GM12878 (cell line): ENCODE data around the gene GFRA3. TPM values are rescaled to one million over a fixed set of nuclear protein-coding genes. Genes with fewer than 3 reads are reported as not detected.

ENCODE experiments used
- ATAC-seq: fragments of 200-7000 bp; cut with Tn5 transposase; 3 replicates; pipeline ENCODE4 v1.9.1; 2020; ENCODE audit warnings: mild to moderate bottlenecking, moderate library complexity
- BruUV-seq: library from RNA; stranded (reverse); fragments of 400-500 nt; replicated peaks from 2 replicates; lab custom pipeline; 2021; lab: Mats Ljungman, UMichigan
- CTCF ChIA-PET: fragments of 300-600 bp; sonication (Branson Sonifier 250); formaldehyde crosslinking; extraction: SDS; loops from one replicate; lab custom pipeline; 2021; ENCODE audit warnings: inconsistent platforms; lab: Yijun Ruan, JAX
- POLR2A ChIA-PET: fragments of 350-600 bp; formaldehyde crosslinking; extraction: SDS; loops from one replicate; lab custom pipeline; 2021; ENCODE audit warnings: inconsistent platforms; lab: Charles Lee
- RAD21 ChIA-PET: fragments of 300-600 bp; sonication (Branson Sonifier 250); formaldehyde crosslinking; loops from one replicate; lab custom pipeline; 2023; ENCODE audit warnings: antibody characterized with exemption; ENCODE audit not compliant: unreplicated experiment; lab: Charles Lee
- SMC1A ChIA-PET: fragments of 300-600 bp; sonication (Branson Sonifier 250); formaldehyde crosslinking; loops from one replicate; lab custom pipeline; 2023; ENCODE audit not compliant: unreplicated experiment, uncharacterized antibody; lab: Charles Lee
- DNase-seq: peaks from one replicate; pipeline ENCODE4 v3.0.0-alpha.2; 2011; ENCODE audit warnings: low read depth, low spot score
- FAIRE-seq: peaks from 3 replicates; lab custom pipeline; 2011; peaks lifted over from hg19 to GRCh38; lab: Jason Lieb, UNC
- H2AFZ ChIP-seq: 2 replicates; pipeline ENCODE4 v1.6.0; 2011; ENCODE audit warnings: low read depth, low read length, control low read depth; ENCODE audit not compliant: control insufficient read depth
- H3K27ac ChIP-seq: 2 replicates; pipeline ENCODE4 v1.5.1; 2011; ENCODE audit warnings: control low read depth; ENCODE audit not compliant: control insufficient read depth, insufficient read depth
- H3K27me3 ChIP-seq, 2 experiments: replicated peaks in 1 of 2; 2 replicates each; pipeline versions ENCODE4 v1.6.0 to v1.6.1; 2011; ENCODE audit warnings: low read length in 1 of 2; ENCODE audit not compliant: control insufficient read depth in 2 of 2, insufficient read depth in 2 of 2
- H3K36me3 ChIP-seq, 2 experiments: 2 replicates each; pipeline ENCODE4 v1.5.1; 2011; ENCODE audit warnings: low read length in 1 of 2; ENCODE audit not compliant: control insufficient read depth in 2 of 2, insufficient read depth in 2 of 2
- H3K4me1 ChIP-seq: 2 replicates; pipeline ENCODE4 v1.6.1; 2011; ENCODE audit warnings: mild to moderate bottlenecking, low read length, moderate library complexity, mixed read lengths; ENCODE audit not compliant: control insufficient read depth, insufficient read depth
- H3K4me2 ChIP-seq: 2 replicates; pipeline ENCODE4 v1.6.0; 2011; ENCODE audit warnings: control low read depth; ENCODE audit not compliant: control insufficient read depth, insufficient read depth
- H3K4me3 ChIP-seq: fragments of 200-600 bp; sonication (generic); 2 replicates; pipeline ENCODE4 v1.5.1; 2016
- H3K79me2 ChIP-seq: 2 replicates; pipeline ENCODE4 v1.6.0; 2011; ENCODE audit warnings: low read length; ENCODE audit not compliant: control insufficient read depth, insufficient read depth
- H3K9ac ChIP-seq: 2 replicates; pipeline ENCODE4 v1.8.0; 2011; ENCODE audit warnings: low read length, control low read depth, mixed read lengths; ENCODE audit not compliant: control insufficient read depth, insufficient read depth
- H3K9me3 ChIP-seq: replicated peaks from 3 replicates; pipeline ENCODE4 v1.5.1; 2011; ENCODE audit warnings: mild to moderate bottlenecking, low read length; ENCODE audit not compliant: control insufficient read depth, insufficient read depth
- H4K20me1 ChIP-seq: 2 replicates; pipeline ENCODE4 v1.6.0; 2011; ENCODE audit not compliant: control insufficient read depth, insufficient read depth
- BHLHE40 ChIP-seq, 2 experiments: fragments of 450-650 bp in 1 of 2; IDR thresholded peaks; 2 replicates each; pipeline ENCODE4 v1.6.1; 2011 to 2017; ENCODE audit warnings: low read depth in 2 of 2, borderline replicate concordance in 1 of 2, improper control_type of control experiment in 1 of 2, low read length in 1 of 2, mild to moderate bottlenecking in 1 of 2
- BRCA1 ChIP-seq: IDR thresholded peaks from 2 replicates; pipeline ENCODE4 v1.6.1; 2011; ENCODE audit warnings: low read depth, low read length, improper control_type of control experiment
- CTCF ChIP-seq, 3 experiments: IDR thresholded peaks in 2 of 3; conservative IDR thresholded peaks in 1 of 3; 2 replicates each; pipeline ENCODE4 v1.5.1; 2011; ENCODE audit warnings: low read depth in 3 of 3, low read length in 3 of 3, mild to moderate bottlenecking in 3 of 3, control low read depth in 2 of 3, moderate library complexity in 2 of 3, inconsistent platforms in 1 of 3, mixed read lengths in 1 of 3; ENCODE audit not compliant: control insufficient read depth in 2 of 3, insufficient read depth in 1 of 3; ENCODE audit errors: extremely low read depth in 1 of 3
- PBX3 ChIP-seq: IDR thresholded peaks from 2 replicates; pipeline ENCODE4 v1.6.1; 2011; ENCODE audit warnings: mild to moderate bottlenecking, low read depth, low read length, moderate library complexity; ENCODE audit not compliant: insufficient replicate concordance
- PKNOX1 ChIP-seq: fragments of 450-650 bp; IDR thresholded peaks from 2 replicates; pipeline ENCODE4 v1.6.1; 2016; ENCODE audit warnings: mild to moderate bottlenecking
- PML ChIP-seq: IDR thresholded peaks from 2 replicates; pipeline ENCODE4 v1.6.1; 2012; ENCODE audit warnings: low read length, inconsistent platforms
- RAD21 ChIP-seq: IDR thresholded peaks from 2 replicates; pipeline ENCODE4 v1.6.1; 2011; ENCODE audit warnings: mild to moderate bottlenecking, low read depth, low read length, moderate library complexity; ENCODE audit not compliant: insufficient read depth
- SMC3 ChIP-seq: IDR thresholded peaks from 2 replicates; pipeline ENCODE4 v1.6.1; 2011; ENCODE audit warnings: low read length, improper control_type of control experiment, borderline replicate concordance
- YY1 ChIP-seq: IDR thresholded peaks from 2 replicates; pipeline ENCODE4 v1.6.1; 2011; ENCODE audit warnings: low read depth, mild to moderate bottlenecking, low read length
- WGBS: methylation state at CpG from one replicate; pipeline ENCODE4 v1.1.6; 2016; ENCODE audit warnings: low lambda C conversion rate; ENCODE audit not compliant: insufficient replicate concordance, insufficient coverage; ENCODE audit errors: missing lambda C conversion rate; 5-methylcytosine and 5-hydroxymethylcytosine counted together
- in situ Hi-C: fragments of 300-500 bp; cut with MboI; formaldehyde crosslinking; loops from 9 replicates; pipeline ENCODE4 v1.14.3; 2018; ENCODE audit warnings: mixed read lengths
- intact Hi-C: fragments of 100-400 bp; cut with micrococcal nuclease; formaldehyde crosslinking; loops from one replicate; pipeline ENCODE4 v1.14.2; 2022; ENCODE audit not compliant: unreplicated experiment
- polyA plus RNA-seq, 11 experiments: library from polyadenylated mRNA; depleted of rRNA in 4 of 11; unstranded in 6 of 11; stranded (reverse) in 5 of 11; fragments of >200 nt; fragmentation: Nextera tagmentation in 4 of 11; fragmentation: Illumina TruSeq in 1 of 11; extraction: Ambion mirVana in 4 of 11; extraction: Trizol in 1 of 11; gene quantifications; 1 replicate in 1 of 11; 2 replicates in 10 of 11; pipeline versions ENCODE4 v1.2.1 to v1.2.3, GENCODE V29; 2011 to 2016; ENCODE audit warnings: inconsistent platforms in 2 of 11, missing spikeins in 2 of 11, low read depth in 1 of 11
- total RNA-seq, 4 experiments: library from RNA; depleted of rRNA in 3 of 4; stranded (reverse); fragments of >200 nt in 3 of 4; fragmentation: Illumina TruSeq in 1 of 4; extraction: Trizol in 1 of 4; gene quantifications; 2 replicates each; pipeline versions ENCODE4 v1.2.1 to v1.2.3, GENCODE V29; 2013 to 2021

GFRA3 gene
- total and polyA plus RNA-seq, 10 of the 15 experiments (the other 5 are each of a cell fraction or from before 2014, with no cell fraction given): 0.06 to 0.10 (median 0.08) TPM; not detected in 7

GRCh38 chr5:138282920-138283742 lies 8.7 kb upstream of the GFRA3 start:
- ChIA-PET CTCF (interaction anchor here (0.6 to 1.4 kb wide), 6 partner anchors 67 to 326 kb away, joined by 3 to 9 read pairs (median 4); partner anchors contain the start of genes BRD8 and KIF20A), POLR2A (no interaction called here), RAD21 (interaction anchor here (1.2 to 1.4 kb wide), 2 partner anchors 102 to 104 kb away, joined by 3 to 5 read pairs; partner anchors contain the start of genes BRD8 and KIF20A), SMC1A (interaction anchor here (0.7 to 1.0 kb wide), 3 partner anchors 60 to 104 kb away, joined by 3 read pairs; partner anchors contain the start of gene KIF20A)
- Histone ChIP-seq H3K4me3 (no peak overlapping the region), H2AFZ (no peak overlapping the region), H4K20me1 (no peaks in the 10 kb centered on the region), H3K4me2 (no peak overlapping the region), H3K4me1 (no peaks in the 10 kb centered on the region), H3K79me2 (no peaks in the 10 kb centered on the region), H3K27ac (no peak overlapping the region), H3K9ac (no peak overlapping the region), H3K36me3 (peaks cover 0 to 5% of the 10 kb centered on the region in 2 experiments; a peak in 3 of 4 replicates), H3K9me3 (no peaks in the 10 kb centered on the region), H3K27me3 (no peaks in the 10 kb centered on the region)
- 86% methylated on average over 7 of the region's 7 CpGs for WGBS
- in situ Hi-C loops: no loop called here
- DNase-seq (no peak), ATAC-seq (peak; percentile 78), FAIRE-seq (no peak)
- no TSS peak for BruUV-seq
- TF ChIP-seq YY1 (0 out of 2 replicates have a peak, but pooled peaks have one; percentile 32), RAD21 (peak; percentile 63), PBX3 (peak; percentile 41), SMC3 (peak; percentile 65; the same call in 1 of the 2 replicates), CTCF (IDR thresholded peaks at IDR 0.05 in 2 of 3, conservative IDR thresholded peaks at IDR 0.05 in 1 of 3; ENCODE audit: control insufficient read depth in 2 of 3, extremely low read depth in 1 of 3, insufficient read depth in 1 of 3, low read depth in 3 of 3, low read length in 3 of 3) (peak; percentile 44 to 50 (median 44); a peak in 5 of 6 replicates), BRCA1 (no peak), PML (no peak), PKNOX1 (peak; percentile 81), BHLHE40 (IDR thresholded peaks at IDR 0.05; ENCODE audit: borderline replicate concordance in 1 of 2, low read depth in 2 of 2, low read length in 1 of 2) (peak; percentile 56 to 84; a peak in 3 of 4 replicates)
- intact Hi-C loops: loop anchor here (1.0 kb wide), 2 partner anchors 61 to 103 kb away; no protein-coding TSS in a partner anchor
